Measurements from ENCODE around the gene CTNNBL1. TPM values are rescaled to one million over a fixed set of nuclear protein-coding genes. Genes with fewer than 3 reads are reported as not detected.

CTNNBL1 gene
- total RNA-seq, 2 donors from 2014 or later, result 8.6 to 17.4 TPM

GRCh38 chr20:37686762-37687477 lies 6.9 kb upstream of the CTNNBL1 start:
- H3K4me1 ChIP-seq, result no peaks in the 10 kb centered on the region
- H3K4me3 ChIP-seq, result no peak overlapping the region
- H3K27ac ChIP-seq, result no peak overlapping the region
- H3K9me3 ChIP-seq, result no peaks in the 10 kb centered on the region
- WGBS, 2 donors, result 78 to 83% methylated on average over 2 of the region's 2 CpGs
- H3K36me3 ChIP-seq (replicated peaks in 1 of 2; ENCODE audit: insufficient read depth in 1 of 2, low read depth in 2 of 2), result no peaks in the 10 kb centered on the region
- intact Hi-C loops (cut with DNase I), result no loop called here
- DNase-seq, result no peak
- ATAC-seq, result no peak
- no peaks in the 10 kb centered on the region for H3K27me3 ChIP-seq
- TF ChIP-seq POLR2A (IDR thresholded peaks at IDR 0.05) (no peak), CTCF (IDR thresholded peaks at IDR 0.05) (no peak)

GRCh38 chr20:37687478-37687805 lies 6.4 kb upstream of the CTNNBL1 start:
- no peak for TF ChIP-seq CTCF (IDR thresholded peaks at IDR 0.05)
- no peak for TF ChIP-seq POLR2A (IDR thresholded peaks at IDR 0.05)
- no peaks in the 10 kb centered on the region for H3K27me3 ChIP-seq
- no peak overlapping the region for H3K27ac ChIP-seq
- intact Hi-C loops (cut with DNase I), result no loop called here
- no peak for ATAC-seq
- no peaks in the 10 kb centered on the region for H3K36me3 ChIP-seq (replicated peaks in 1 of 2; ENCODE audit: insufficient read depth in 1 of 2, low read depth in 2 of 2)
- no peak overlapping the region for H3K4me3 ChIP-seq
- no peaks in the 10 kb centered on the region for H3K4me1 ChIP-seq
- DNase-seq, result no peak
- no peaks in the 10 kb centered on the region for H3K9me3 ChIP-seq
- WGBS, 2 donors, result 59 to 67% methylated on average over 3 of the region's 3 CpGs

- ATAC-seq, result no peak
- H3K9me3 ChIP-seq, result no peaks in the 10 kb centered on the region
- no peak for DNase-seq
- no peaks in the 10 kb centered on the region for H3K36me3 ChIP-seq (replicated peaks in 1 of 2; ENCODE audit: insufficient read depth in 1 of 2, low read depth in 2 of 2)
- no peaks in the 10 kb centered on the region for H3K27me3 ChIP-seq
- TF ChIP-seq POLR2A (IDR thresholded peaks at IDR 0.05), result no peak
- no peak for TF ChIP-seq CTCF (IDR thresholded peaks at IDR 0.05)
- 53 to 60% methylated on average over 4 of the region's 4 CpGs for WGBS, 2 donors
- H3K27ac ChIP-seq, result no peak overlapping the region
- no peaks in the 10 kb centered on the region for H3K4me1 ChIP-seq
- intact Hi-C loops (cut with DNase I), result no loop called here
- no peak overlapping the region for H3K4me3 ChIP-seq
Measured at GRCh38 chr20:37688093-37688492, 5.7 kb upstream of the CTNNBL1 start.

DNA sequence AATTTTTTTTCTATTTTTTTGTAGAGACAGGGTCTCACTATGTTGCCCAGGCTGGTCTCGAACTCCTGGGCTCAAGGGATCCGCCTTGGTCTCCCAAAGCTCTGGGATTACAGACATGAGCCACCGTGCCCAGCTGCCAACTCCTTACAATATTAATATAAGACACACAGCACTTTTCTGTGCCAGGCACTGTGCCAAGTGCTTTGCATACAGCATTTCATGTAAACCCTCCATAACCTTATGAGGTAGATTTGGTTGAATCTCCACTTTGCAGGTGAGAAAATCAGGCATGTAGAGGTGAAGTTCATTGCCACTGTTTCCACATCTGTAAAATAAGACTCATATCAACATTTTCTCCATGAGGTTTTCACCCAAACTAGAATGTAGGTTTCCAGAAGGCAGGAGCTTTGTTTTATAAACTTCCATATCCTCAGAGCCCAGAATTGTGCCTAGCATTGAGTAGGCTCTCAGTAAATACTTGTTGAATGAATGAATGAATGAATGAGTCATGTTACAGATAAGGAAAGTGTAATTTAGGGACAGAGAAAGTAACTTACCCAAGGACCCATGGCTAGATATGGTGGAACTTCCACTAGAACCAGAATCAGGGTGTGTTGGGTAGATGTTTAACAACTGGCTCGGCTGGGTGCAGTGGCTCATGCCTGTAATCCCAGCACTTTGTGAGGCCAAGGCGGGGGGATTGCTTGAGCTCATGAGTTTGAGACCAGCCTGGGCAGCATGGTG lies 3.0 kb upstream of the CTNNBL1 start:
- intact Hi-C loops (cut with DNase I), result no loop called here
- no peak for ATAC-seq
- TF ChIP-seq CTCF (IDR thresholded peaks at IDR 0.05) (no peak), POLR2A (IDR thresholded peaks at IDR 0.05) (no peak)
- WGBS, 2 donors, result 62 to 68% methylated on average over 5 of the region's 5 CpGs
- H3K27me3 ChIP-seq, result no peaks in the 10 kb centered on the region
- H3K9me3 ChIP-seq, result no peaks in the 10 kb centered on the region
- H3K4me1 ChIP-seq, result peaks cover 12% of the 10 kb centered on the region
- no peak overlapping the region for H3K4me3 ChIP-seq
- no peak for DNase-seq
- H3K27ac ChIP-seq, result no peak overlapping the region
- no peaks in the 10 kb centered on the region for H3K36me3 ChIP-seq (replicated peaks in 1 of 2; ENCODE audit: insufficient read depth in 1 of 2, low read depth in 2 of 2)
